Measurements from ENCODE around the gene BCLAF1.

BCLAF1 gene

GRCh38 chr6:136289579-136290409 is at the start of gene BCLAF1:
Gene BCLAF1 (minus strand): TSS chr6:136289846. CDS start chr6:136279866, 9,980 bp downstream.
- DNase-seq (ENCODE audit: low spot score), result peak; percentile 100

- DNase-seq (ENCODE audit: low spot score), result no peak
These were observed 48.8 kb upstream of the BCLAF1 start for GRCh38 chr6:136338486-136338885.

- no peak for DNase-seq (ENCODE audit: low spot score)
These were observed 48.0 kb upstream of the BCLAF1 start for GRCh38 chr6:136337606-136338005.

- no peak for DNase-seq (ENCODE audit: low spot score)
These were observed 47.5 kb upstream of the BCLAF1 start for GRCh38 chr6:136337121-136337520.

GRCh38 chr6:136335736-136336363 is 46.2 kb upstream of the BCLAF1 start:
- DNase-seq (ENCODE audit: low spot score), result no peak

GRCh38 chr6:136334853-136335252 is 45.2 kb upstream of the BCLAF1 start:
- no peak for DNase-seq (ENCODE audit: low spot score)

GRCh38 chr6:136334465-136334846 is 44.8 kb upstream of the BCLAF1 start:
- peak; percentile 39 for DNase-seq (ENCODE audit: low spot score)

GRCh38 chr6:136333824-136334464 is 44.3 kb upstream of the BCLAF1 start:
- DNase-seq (ENCODE audit: low spot score), result peak; percentile 54

GRCh38 chr6:136331461-136331860 is 41.8 kb upstream of the BCLAF1 start:
- DNase-seq (ENCODE audit: low spot score), result no peak

- DNase-seq (ENCODE audit: low spot score), result no peak
These were observed 41.0 kb upstream of the BCLAF1 start for GRCh38 chr6:136330634-136331033.

- DNase-seq (ENCODE audit: low spot score), result no peak
These were observed 36.5 kb upstream of the BCLAF1 start for GRCh38 chr6:136326038-136326553.

GRCh38 chr6:136324686-136325380 is 35.2 kb upstream of the BCLAF1 start:
- DNase-seq (ENCODE audit: low spot score), result no peak

- DNase-seq (ENCODE audit: low spot score), result peak; percentile 55
These were observed 33.9 kb upstream of the BCLAF1 start for GRCh38 chr6:136323431-136324112.

- no peak for DNase-seq (ENCODE audit: low spot score)
These were observed 30.1 kb upstream of the BCLAF1 start for GRCh38 chr6:136319732-136320131.

- no peak for DNase-seq (ENCODE audit: low spot score)
These were observed 29.0 kb upstream of the BCLAF1 start for GRCh38 chr6:136318676-136319075.

GRCh38 chr6:136317971-136318370 is 28.3 kb upstream of the BCLAF1 start:
- DNase-seq (ENCODE audit: low spot score), result no peak

- peak; percentile 74 for DNase-seq (ENCODE audit: low spot score)
These were observed 27.5 kb upstream of the BCLAF1 start for GRCh38 chr6:136317021-136317694.

- DNase-seq (ENCODE audit: low spot score), result no peak
These were observed 25.9 kb upstream of the BCLAF1 start for GRCh38 chr6:136315594-136315993.

- DNase-seq (ENCODE audit: low spot score), result no peak
These were observed 23.3 kb upstream of the BCLAF1 start for GRCh38 chr6:136312975-136313374.

GRCh38 chr6:136309729-136310311 is 20.2 kb upstream of the BCLAF1 start:
- DNase-seq (ENCODE audit: low spot score), result no peak

- DNase-seq (ENCODE audit: low spot score), result no peak
These were observed 19.5 kb upstream of the BCLAF1 start for GRCh38 chr6:136309171-136309570.
